Measurements from ENCODE around the gene COPG1. TPM values are rescaled to one million over a fixed set of nuclear protein-coding genes. Genes with fewer than 3 reads are reported as not detected.

Gene COPG1
- total and polyA plus RNA-seq, 2 of the 4 experiments (the other 2 are of a cell fraction): 203 to 446 TPM

DNA sequence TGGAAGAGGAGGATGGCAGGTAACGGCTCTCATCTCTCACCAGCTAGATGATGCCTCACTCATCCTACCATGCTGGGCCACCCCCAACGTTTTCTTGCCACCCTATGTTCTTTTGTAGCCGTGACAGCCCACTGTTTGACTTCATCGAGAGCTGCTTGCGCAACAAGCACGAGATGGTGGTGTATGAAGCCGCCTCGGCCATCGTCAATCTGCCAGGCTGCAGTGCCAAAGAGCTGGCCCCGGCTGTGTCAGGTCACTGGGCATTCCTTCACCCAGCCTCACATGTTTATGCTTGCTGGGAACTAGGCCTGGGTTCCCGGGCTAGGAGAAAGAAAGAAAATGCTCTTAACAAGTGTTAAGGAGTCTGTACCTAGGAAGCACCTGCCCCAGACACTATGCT lies 8.2 kb downstream of the COPG1 start:
- Histone ChIP-seq H3K27ac (ENCODE audit: insufficient read depth, low read length) (no peak overlapping the region), H3K4ac (ENCODE audit: low read depth, low read length) (no peak overlapping the region), H4K5ac (ENCODE audit: low read depth, low read length) (no peak overlapping the region), H3K27me3 (ENCODE audit: control insufficient read depth, insufficient read depth, low read length) (no peaks in the 10 kb centered on the region), H2BK20ac (ENCODE audit: low read depth, low read length) (no peak overlapping the region), H4K20me1 (ENCODE audit: insufficient read depth, low read length) (peaks cover 64% of the 10 kb centered on the region), H4K8ac (ENCODE audit: low read depth in 2 of 2, low read length in 2 of 2) (no peak overlapping the region), H3K9me3 (ENCODE audit: control insufficient read depth, insufficient read depth, low read length) (no peaks in the 10 kb centered on the region), H3K36me3 (ENCODE audit: control insufficient read depth, insufficient read depth, low read length) (peaks cover 76% of the 10 kb centered on the region), H4K91ac (ENCODE audit: insufficient read depth, low read depth, low read length) (no peak overlapping the region), H2AK5ac (ENCODE audit: low read depth, low read length) (no peak overlapping the region), H3K14ac (replicated peaks; ENCODE audit: low read depth, low read length) (no peak overlapping the region), H2BK120ac (ENCODE audit: low read depth, low read length) (no peak overlapping the region), H3K23ac (ENCODE audit: low read depth, low read length) (no peak overlapping the region), H2AK9ac (replicated peaks; ENCODE audit: low read depth, low read length, poor library complexity) (no peak overlapping the region), H3K18ac (ENCODE audit: low read depth, low read length) (no peak overlapping the region), H3K4me1 (ENCODE audit: control insufficient read depth, insufficient read depth, low read length) (peaks cover 4% of the 10 kb centered on the region), H3K9ac (ENCODE audit: low read depth, low read length) (no peak overlapping the region), H3K79me1 (ENCODE audit: low read depth in 1 of 2, low read length in 2 of 2) (peaks cover 56 to 85% of the 10 kb centered on the region in 2 experiments), H2BK15ac (ENCODE audit: low read depth, low read length) (no peak overlapping the region), H3K4me3 (ENCODE audit: insufficient read depth, low read depth, low read length) (no peak overlapping the region), H2AFZ (replicated peaks; ENCODE audit: low read length, poor library complexity) (no peak overlapping the region), H3K4me2 (ENCODE audit: low read depth, low read length) (no peak overlapping the region), H3K56ac (ENCODE audit: extremely low read depth, insufficient read depth, low read length) (no peak overlapping the region), H2BK5ac (ENCODE audit: low read depth, low read length, poor library complexity, severe bottlenecking) (no peak overlapping the region), H3K9me1 (ENCODE audit: insufficient read depth, low read length) (peaks cover 10% of the 10 kb centered on the region)
- dilution Hi-C loops (cut with HindIII; ENCODE audit: low sequenced_read_pairs, unreplicated experiment): no loop called here
- DNase-seq (no peak), ATAC-seq (ENCODE audit: low read depth) (no peak)
- CTCF ChIA-PET: no interaction called here
- in situ Hi-C loops (cut with MboI; ENCODE audit: low sequenced_read_pairs): no loop called here
- TF ChIP-seq FOS (IDR thresholded peaks at IDR 0.05; ENCODE audit: low read depth, low read length): no peak
- peak; percentile 70; the same call in 1 of the 2 replicates for TF ChIP-seq CEBPB (IDR thresholded peaks at IDR 0.05; ENCODE audit: low read depth, low read length)
- no peak for TF ChIP-seq MXI1 (IDR thresholded peaks at IDR 0.05; ENCODE audit: borderline replicate concordance, low read depth, low read length)
- TF ChIP-seq RFX5 (IDR thresholded peaks at IDR 0.05; ENCODE audit: low read depth, low read length): no peak
- no CpG with 5 or more reads among the region's 11 CpGs for WGBS, 2 experiments (ENCODE audit: extremely low coverage in 2 of 2, insufficient read length in 1 of 2)
- intact Hi-C loops (cut with micrococcal nuclease): no loop called here
- no TSS peak for BruUV-seq (replicated peaks)
- POLR2A ChIA-PET (ENCODE audit: unreplicated experiment): no interaction called here

All from IMR-90 (cell line).